Measurements from ENCODE around the gene GSKIP.

The GSKIP gene

DNA sequence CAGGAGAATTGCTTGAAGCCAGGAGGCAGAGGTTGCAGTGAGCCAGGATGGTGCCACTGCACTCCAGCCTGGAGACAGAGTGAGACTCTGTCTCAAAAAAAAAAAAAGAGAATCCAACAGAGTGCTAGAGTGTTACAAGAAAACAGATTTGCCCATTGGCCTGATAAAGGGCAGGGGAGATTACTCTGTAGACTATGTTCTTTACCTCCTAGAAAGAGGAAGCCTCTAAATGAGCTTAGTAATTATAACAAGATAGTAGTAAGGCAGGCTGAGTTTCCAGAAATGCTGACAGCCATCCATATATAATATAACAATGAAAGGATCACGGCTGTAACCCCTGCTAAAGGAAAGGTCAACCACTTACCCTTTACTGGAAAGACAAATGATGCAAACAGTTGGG, 53.0 kb downstream of the GSKIP start:
- DNase-seq (ENCODE audit: low read depth in 2 of 3, low spot score in 1 of 3), result no peak

DNA sequence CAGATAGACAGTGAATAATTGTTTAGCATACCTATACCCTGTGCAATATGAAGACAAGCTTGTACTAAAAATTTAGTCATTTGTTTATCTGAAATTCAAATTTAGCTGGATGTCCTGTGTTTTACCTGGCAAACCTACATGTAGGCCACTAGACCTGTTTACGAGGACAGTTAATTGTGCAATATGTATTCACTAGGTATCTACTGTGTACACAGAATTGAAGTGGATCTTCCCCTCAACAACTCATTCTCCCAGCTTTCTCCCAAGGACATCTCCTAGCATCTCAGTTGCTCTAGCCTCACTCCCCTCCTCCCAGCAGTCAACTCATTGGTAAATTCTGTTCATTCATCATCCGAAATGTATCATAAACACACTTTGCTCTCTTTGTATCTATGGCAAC, 53.9 kb downstream of the GSKIP start:
- DNase-seq (ENCODE audit: low read depth in 2 of 3, low spot score in 1 of 3), result no peak

DNA sequence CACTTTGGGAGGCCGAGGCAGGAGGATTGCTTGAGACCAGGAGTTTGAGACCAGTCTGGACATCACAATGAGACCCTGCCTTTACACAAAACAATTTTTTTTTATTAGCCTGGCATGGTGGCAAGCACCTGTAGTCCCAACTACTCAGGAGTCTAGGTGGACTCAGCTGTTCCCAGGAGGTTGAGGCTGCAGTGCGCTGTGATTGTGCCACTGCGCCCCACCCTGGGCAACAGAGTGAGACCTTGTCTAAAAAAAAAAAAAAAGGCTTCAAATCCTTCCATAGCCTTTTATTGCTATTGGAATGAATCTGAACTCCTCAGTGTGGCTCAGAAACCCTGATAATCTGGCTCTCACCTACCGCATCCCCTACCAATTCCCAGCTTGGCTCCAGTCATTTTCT, 54.7 kb downstream of the GSKIP start:
- DNase-seq (ENCODE audit: low read depth in 2 of 3, low spot score in 1 of 3), result no peak

DNA sequence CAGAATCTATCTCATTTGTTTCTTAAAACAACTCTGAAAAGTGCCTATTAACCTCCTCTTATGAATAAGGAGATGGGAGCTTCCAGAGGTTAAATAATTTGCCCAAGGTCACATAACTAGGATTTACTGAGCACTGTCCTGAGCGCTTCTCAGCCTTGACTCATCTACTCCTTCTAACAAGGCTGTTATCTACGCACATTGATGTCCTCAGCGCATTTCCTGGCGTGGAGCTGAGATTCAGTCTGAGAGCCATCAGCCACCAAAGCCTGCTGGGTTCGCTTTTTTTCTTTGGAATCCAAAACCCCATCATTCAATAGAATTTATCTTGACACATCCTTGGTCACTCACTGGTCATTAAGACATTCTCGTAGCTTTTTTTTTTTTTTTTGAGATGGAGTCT, 57.9 kb downstream of the GSKIP start:
- no peak for DNase-seq (ENCODE audit: low read depth in 2 of 3, low spot score in 1 of 3)

DNA sequence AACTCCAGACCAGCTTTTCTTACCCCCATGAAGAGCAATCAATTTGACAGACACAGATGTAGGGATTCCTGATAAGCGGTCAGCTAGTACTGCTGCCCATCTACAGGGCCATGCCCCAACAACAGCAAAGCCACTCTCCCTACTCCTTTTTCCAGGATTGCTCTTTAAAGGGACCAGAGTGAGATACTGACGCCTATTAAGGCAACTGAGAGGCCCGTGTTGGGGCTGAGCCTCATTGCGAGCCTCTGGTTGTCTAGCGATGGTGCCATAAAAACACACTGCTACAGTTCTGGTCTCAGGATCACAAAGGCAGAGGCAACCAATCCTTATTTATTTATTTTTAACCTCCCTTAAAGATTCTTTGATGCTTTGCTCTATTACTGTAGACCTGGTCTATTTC, 59.7 kb downstream of the GSKIP start:
- DNase-seq (ENCODE audit: low read depth in 2 of 3, low spot score in 1 of 3), result no peak

DNA sequence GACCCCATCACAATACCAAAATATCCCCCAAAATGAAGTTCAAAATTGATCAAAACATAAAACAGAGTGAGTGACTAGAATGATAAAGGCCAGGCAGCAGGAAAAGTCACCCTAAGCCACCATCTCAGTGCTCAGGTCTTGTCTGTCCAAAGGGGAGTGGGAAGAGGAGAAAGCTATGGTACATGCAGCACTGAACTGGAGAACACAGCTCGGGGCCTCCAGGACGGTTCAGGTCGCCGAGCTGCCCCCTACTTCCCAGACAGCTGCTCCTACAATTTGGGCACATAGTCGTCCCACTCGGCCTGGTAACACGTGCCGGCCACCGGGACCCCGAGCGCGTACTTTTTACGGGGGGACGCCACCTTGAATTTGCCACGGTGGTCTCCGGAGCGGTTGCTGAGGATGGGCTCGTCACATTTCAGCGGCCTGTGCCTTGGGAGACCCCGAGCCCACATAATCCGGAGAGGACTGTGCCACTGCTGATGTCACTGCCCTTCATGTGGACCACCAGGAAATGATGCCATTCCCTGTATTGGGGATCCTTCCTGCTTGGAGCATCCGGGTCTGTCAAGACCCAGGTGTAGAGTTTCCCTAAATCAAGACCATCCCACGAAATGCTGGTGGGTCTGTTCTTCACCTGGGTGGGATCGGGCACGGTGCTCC, 60.3 kb downstream of the GSKIP start:
- DNase-seq (ENCODE audit: low read depth in 2 of 3, low spot score in 1 of 3), result no peak

DNA sequence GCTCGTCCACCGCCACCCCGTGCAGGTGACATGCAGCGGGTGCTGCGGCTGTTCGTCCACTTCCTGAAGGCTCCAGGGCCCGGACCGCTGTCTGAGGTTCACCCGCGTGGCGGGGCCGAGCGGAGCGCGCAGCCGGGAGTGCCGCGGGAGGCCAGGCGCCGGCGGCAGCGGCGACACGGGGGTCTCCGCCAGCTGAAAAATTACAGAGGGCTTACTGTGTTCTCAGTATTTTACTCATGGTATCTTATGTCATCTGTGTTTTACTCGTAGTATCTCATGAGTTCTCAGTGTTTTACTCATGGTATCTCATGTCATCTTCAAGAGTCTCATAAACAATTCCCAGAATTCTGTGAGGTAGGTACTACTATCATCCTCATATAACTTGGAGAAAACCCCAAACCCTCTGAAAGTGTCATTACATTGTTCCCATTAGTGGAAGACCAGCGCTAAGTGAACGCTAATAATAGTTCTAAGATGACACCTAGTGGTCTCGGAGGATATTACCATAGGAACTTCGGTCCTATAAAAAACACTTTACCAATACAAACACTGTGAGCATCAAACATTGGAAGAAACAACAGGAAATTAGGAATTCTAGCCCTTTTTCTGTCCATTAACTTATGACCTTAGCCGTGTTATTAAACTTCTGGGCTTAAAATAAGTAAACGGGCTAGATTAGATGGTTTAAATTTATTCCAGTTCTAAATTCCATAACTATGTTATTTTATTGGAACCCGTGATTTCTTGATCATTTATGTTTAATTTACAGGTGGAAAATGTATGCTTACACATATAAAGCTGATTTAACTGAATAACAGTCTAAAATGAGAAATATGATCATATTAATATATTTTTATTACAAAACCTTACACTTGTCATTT, 61.0 kb downstream of the GSKIP start:
- DNase-seq (ENCODE audit: low read depth in 2 of 3, low spot score in 1 of 3), result peak in 2 of 3 donors; percentile 3 to 45

DNA sequence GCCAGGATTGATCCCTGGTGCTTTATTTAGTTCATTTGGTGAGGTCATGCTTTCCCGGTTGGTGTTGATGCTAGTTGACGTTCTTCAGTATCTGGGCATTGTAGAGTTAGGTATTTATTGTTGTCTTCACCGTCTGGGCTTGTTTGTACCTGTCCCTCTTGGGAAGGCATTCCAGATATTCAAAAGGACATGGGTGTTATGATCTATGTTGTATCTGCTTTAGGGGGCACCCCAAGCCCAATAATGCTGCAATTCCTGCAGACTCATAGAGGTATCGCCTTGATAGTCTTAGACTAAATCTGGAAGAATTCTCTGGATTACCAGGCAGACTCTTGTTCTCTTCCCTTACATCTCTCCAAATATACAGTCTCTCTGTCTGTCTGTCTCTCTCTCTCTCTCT, 70.7 kb downstream of the GSKIP start:
- no peak for DNase-seq (ENCODE audit: low read depth in 2 of 3, low spot score in 1 of 3)
